H1 (cell line): ENCODE measurements around the gene MYO9A. TPM values are rescaled to one million over a fixed set of nuclear protein-coding genes. Genes with fewer than 3 reads are reported as not detected.

Experiments used
- CTCF ChIA-PET: fragments of 300-600 bp; sonication (Branson Sonifier 250); formaldehyde crosslinking; loops from one replicate; lab custom pipeline; 2021; ENCODE audit not compliant: partially characterized antibody; lab: Charles Lee
- POLR2A ChIA-PET: fragments of 300-600 bp; sonication (Branson Sonifier 250); formaldehyde crosslinking; loops from one replicate; lab custom pipeline; 2021; ENCODE audit warnings: inconsistent platforms; ENCODE audit not compliant: partially characterized antibody; lab: Charles Lee
- DNase-seq, 2 experiments: peaks; one replicate each; pipeline versions ENCODE4 v3.0.0 to v3.0.0-alpha.2; 2010 to 2022; ENCODE audit warnings: low spot score in 2 of 2, low read depth in 1 of 2, mixed read lengths in 1 of 2
- FAIRE-seq: peaks from 2 replicates; lab custom pipeline; 2011; peaks lifted over from hg19 to GRCh38; lab: Jason Lieb, UNC
- H2AFZ ChIP-seq: 2 replicates; pipeline ENCODE4 v1.8.1; 2012; ENCODE audit warnings: low read length, inconsistent platforms
- H2AK5ac ChIP-seq: 2 replicates; pipeline ENCODE4 v1.6.1; 2013; ENCODE audit warnings: low read depth, low read length
- H2BK120ac ChIP-seq: replicated peaks from 2 replicates; pipeline ENCODE3; 2013; ENCODE audit warnings: low read depth, low read length, inconsistent platforms
- H2BK12ac ChIP-seq: 2 replicates; pipeline ENCODE4 v1.6.1; 2013; ENCODE audit warnings: low read depth, low read length
- H2BK15ac ChIP-seq: 2 replicates; pipeline ENCODE4 v1.6.1; 2013; ENCODE audit warnings: low read length
- H2BK20ac ChIP-seq: 2 replicates; pipeline ENCODE4 v1.6.1; 2013; ENCODE audit warnings: low read length
- H2BK5ac ChIP-seq: 2 replicates; pipeline ENCODE4 v1.6.1; 2013; ENCODE audit warnings: low read depth, low read length
- H3K14ac ChIP-seq: 2 replicates; pipeline ENCODE4 v1.6.1; 2013; ENCODE audit warnings: inconsistent platforms; ENCODE audit not compliant: insufficient read length
- H3K18ac ChIP-seq: 2 replicates; pipeline ENCODE4 v1.6.1; 2013; ENCODE audit warnings: low read length; ENCODE audit errors: extremely low read depth
- H3K23ac ChIP-seq: 2 replicates; pipeline ENCODE4 v1.6.1; 2013; ENCODE audit warnings: inconsistent platforms; ENCODE audit not compliant: insufficient read length
- H3K23me2 ChIP-seq: 2 replicates; pipeline ENCODE4 v1.6.1; 2013; ENCODE audit warnings: low read depth, low read length
- H3K27ac ChIP-seq: 2 replicates; pipeline ENCODE4 v1.6.1; 2011; ENCODE audit warnings: low read depth, low read length, inconsistent platforms
- H3K27me3 ChIP-seq, 4 experiments: replicated peaks in 1 of 4; 1 replicate in 1 of 4; 2 replicates in 3 of 4; pipeline versions ENCODE4 v1.6.1 to v1.8.1; 2011 to 2013; ENCODE audit warnings: low read length in 3 of 4, mild to moderate bottlenecking in 3 of 4, inconsistent platforms in 2 of 4, mixed read lengths in 2 of 4, moderate library complexity in 1 of 4; ENCODE audit not compliant: control insufficient read depth in 3 of 4, insufficient read depth in 3 of 4; ENCODE audit errors: extremely low read depth in 1 of 4
- H3K36me3 ChIP-seq, 4 experiments: 2 replicates each; pipeline versions ENCODE4 v1.6.1 to v1.8.1; 2011 to 2013; ENCODE audit warnings: mild to moderate bottlenecking in 4 of 4, low read length in 3 of 4, moderate library complexity in 2 of 4, control low read depth in 1 of 4, inconsistent platforms in 1 of 4; ENCODE audit not compliant: insufficient read depth in 4 of 4, control insufficient read depth in 2 of 4
- H3K4ac ChIP-seq: replicated peaks from 2 replicates; pipeline ENCODE3; 2013; ENCODE audit warnings: low read length, low read depth, mixed read lengths, inconsistent platforms; ENCODE audit not compliant: insufficient read length
- H3K4me1 ChIP-seq, 4 experiments: replicated peaks in 1 of 4; 1 replicate in 1 of 4; 2 replicates in 3 of 4; pipeline versions ENCODE4 v1.6.1 to v1.8.1; 2011 to 2013; ENCODE audit warnings: low read length in 3 of 4, inconsistent platforms in 2 of 4, mixed read lengths in 1 of 4; ENCODE audit not compliant: insufficient read depth in 4 of 4, control insufficient read depth in 3 of 4
- H3K4me2 ChIP-seq, 2 experiments: 2 replicates each; pipeline versions ENCODE4 v1.6.1 to v1.8.1; 2011 to 2013; ENCODE audit warnings: low read depth in 2 of 2, low read length in 2 of 2, control low read depth in 1 of 2, inconsistent platforms in 1 of 2, mild to moderate bottlenecking in 1 of 2; ENCODE audit not compliant: insufficient read depth in 1 of 2
- H3K4me3 ChIP-seq, 4 experiments: fragments of 200-600, 300-600 bp in 1 of 4; sonication (generic), shearing (Covaris generic), sonication (Bioruptor Twin) in 1 of 4; 2 replicates each; pipeline versions ENCODE4 v1.5.1 to v1.8.1; 2011 to 2016; ENCODE audit warnings: low read length in 4 of 4, low read depth in 3 of 4, control low read depth in 2 of 4, inconsistent platforms in 2 of 4, mild to moderate bottlenecking in 2 of 4, mixed read lengths in 1 of 4, moderate library complexity in 1 of 4; ENCODE audit not compliant: insufficient read depth in 2 of 4; ENCODE audit errors: extremely low read depth in 1 of 4
- H3K56ac ChIP-seq: replicated peaks from 2 replicates; pipeline ENCODE3; 2013; ENCODE audit warnings: low read depth, mild to moderate bottlenecking, mixed read lengths, low read length, inconsistent platforms; ENCODE audit not compliant: insufficient read length
- H3K79me1 ChIP-seq: 2 replicates; pipeline ENCODE4 v1.6.1; 2013; ENCODE audit warnings: low read depth, low read length, control low read depth
- H3K79me2 ChIP-seq, 2 experiments: 2 replicates each; pipeline versions ENCODE4 v1.6.1 to v1.8.1; 2012 to 2013; ENCODE audit warnings: low read length in 2 of 2, mild to moderate bottlenecking in 2 of 2, inconsistent platforms in 1 of 2; ENCODE audit not compliant: insufficient read depth in 2 of 2, control insufficient read depth in 1 of 2
- H3K9ac ChIP-seq, 4 experiments: replicated peaks in 1 of 4; 1 replicate in 1 of 4; 2 replicates in 3 of 4; pipeline versions ENCODE4 v1.6.1 to v1.8.1; 2011 to 2013; ENCODE audit warnings: low read depth in 3 of 4, low read length in 3 of 4, control low read depth in 2 of 4, mild to moderate bottlenecking in 2 of 4, moderate library complexity in 2 of 4, inconsistent platforms in 1 of 4; ENCODE audit errors: extremely low read depth in 1 of 4
- H3K9me3 ChIP-seq, 2 experiments: 2 replicates each; pipeline versions ENCODE4 v1.6.1 to v1.8.1; 2012 to 2013; ENCODE audit warnings: mild to moderate bottlenecking in 2 of 2, moderate library complexity in 2 of 2, control low read depth in 1 of 2, inconsistent platforms in 1 of 2, low read depth in 1 of 2, low read length in 1 of 2, mixed read lengths in 1 of 2; ENCODE audit not compliant: insufficient read depth in 2 of 2
- H4K20me1 ChIP-seq, 2 experiments: replicated peaks in 1 of 2; 2 replicates each; pipeline versions ENCODE3 to v1.8.1; 2011 to 2013; ENCODE audit warnings: inconsistent platforms in 2 of 2, low read length in 2 of 2, mild to moderate bottlenecking in 1 of 2; ENCODE audit not compliant: insufficient read depth in 2 of 2, control insufficient read depth in 1 of 2
- H4K5ac ChIP-seq: 2 replicates; pipeline ENCODE4 v1.6.1; 2013; ENCODE audit warnings: low read length, low read depth, mixed read lengths, inconsistent platforms; ENCODE audit not compliant: insufficient read length
- H4K8ac ChIP-seq: 2 replicates; pipeline ENCODE4 v1.8.0; 2013; ENCODE audit warnings: mild to moderate bottlenecking, moderate library complexity, low read length, inconsistent platforms; ENCODE audit not compliant: insufficient read depth; ENCODE audit errors: extremely low read depth
- H4K91ac ChIP-seq: replicated peaks from 2 replicates; pipeline ENCODE3; 2013; ENCODE audit warnings: low read length, mixed read lengths, inconsistent platforms; ENCODE audit not compliant: insufficient read length
- CREB1 ChIP-seq: IDR thresholded peaks from 2 replicates; pipeline ENCODE4 v1.6.1; 2012; ENCODE audit warnings: inconsistent platforms
- SIRT6 ChIP-seq: IDR thresholded peaks from one replicate; pipeline ENCODE4 v1.7.1; 2012; ENCODE audit warnings: low read length, inconsistent platforms
- WGBS, 2 experiments: shearing (Covaris generic) in 1 of 2; methylation state at CpG; one replicate each; pipeline versions ENCODE4 v1.1.6 to v1.1.7; 2013 to 2015; ENCODE audit warnings: low lambda C conversion rate in 2 of 2, mixed read lengths in 2 of 2, inconsistent platforms in 1 of 2, low coverage in 1 of 2, missing lambda C conversion rate in 1 of 2; ENCODE audit not compliant: insufficient replicate concordance in 2 of 2, insufficient coverage in 1 of 2, insufficient read length in 1 of 2; ENCODE audit errors: extremely low coverage in 1 of 2, missing lambda C conversion rate in 1 of 2; 5-methylcytosine and 5-hydroxymethylcytosine counted together
- polyA plus RNA-seq, 7 experiments: library from polyadenylated mRNA; depleted of rRNA in 3 of 7; stranded (reverse) in 5 of 7; unstranded in 2 of 7; fragments of >200 nt in 5 of 7; fragments of 200-250 nt in 2 of 7; gene quantifications; 1 replicate in 5 of 7; 2 replicates in 1 of 7; 4 replicates in 1 of 7; pipeline versions ENCODE4 v1.2.1 to v1.2.3, GENCODE V29; 2011 to 2013; ENCODE audit warnings: missing spikeins in 2 of 7, mixed read lengths in 2 of 7
- total RNA-seq: library from RNA; stranded (reverse); fragmentation: NEBNext Ultra II Directional; extraction: Animal tissue kit (Norgen Biotek cat#: 25700); gene quantifications from 2 replicates; pipeline ENCODE4 v1.2.1, GENCODE V29; 2021

The MYO9A gene
- total and polyA plus RNA-seq, 2 of the 8 experiments (the other 6 are each of a cell fraction or from before 2014, with no cell fraction given), result 3.9 to 26.0 TPM

- Histone ChIP-seq H2AK5ac (no peak overlapping the region), H3K9me3 (no peaks in the 10 kb centered on the region), H2BK20ac (no peak overlapping the region), H3K14ac (no peak overlapping the region), H2BK5ac (no peak overlapping the region), H3K27ac (no peak overlapping the region), H3K79me1 (no peaks in the 10 kb centered on the region), H4K5ac (no peak overlapping the region), H3K27me3 (no peaks in the 10 kb centered on the region), H3K18ac (no peak overlapping the region), H3K23me2 (no peaks in the 10 kb centered on the region), H3K4me1 (no peaks in the 10 kb centered on the region), H3K23ac (no peak overlapping the region), H2BK120ac (no peak overlapping the region), H4K20me1 (no peaks in the 10 kb centered on the region), H3K79me2 (no peaks in the 10 kb centered on the region), H3K56ac (no peak overlapping the region), H2AFZ (no peak overlapping the region), H4K8ac (no peak overlapping the region), H3K4me2 (no peak overlapping the region), H3K4ac (no peak overlapping the region), H2BK12ac (no peak overlapping the region), H3K36me3 (no peaks in the 10 kb centered on the region), H3K9ac (no peak overlapping the region), H4K91ac (no peak overlapping the region), H2BK15ac (no peak overlapping the region), H3K4me3 (no peak overlapping the region)
- WGBS, 2 experiments, result 95% methylated on average over 1 of the region's 1 CpG; no CpG with 5 or more reads in 1 of the 2 experiments
- ChIA-PET POLR2A (no interaction called here), CTCF (interaction anchor here (1.3 kb wide), 1 partner anchor 10 kb away, joined by 4 read pairs; no protein-coding TSS in a partner anchor)
- FAIRE-seq (no peak), DNase-seq (no peak)
- no peak for TF ChIP-seq SIRT6
- TF ChIP-seq CREB1, result no peak
Observed at GRCh38 chr15:72082176-72082575, 35.8 kb downstream of the MYO9A start.
